Endothelial cell of umbilical vein (primary cell): ENCODE results near the gene ACER3.

Experiments used
- CTCF ChIP-seq, 2 donors: IDR thresholded peaks; 1 replicate in 1 of 2; 2 replicates in 1 of 2; pipeline ENCODE4 v1.5.1; 2011; ENCODE audit warnings: low read length in 2 of 2, mild to moderate bottlenecking in 2 of 2, moderate library complexity in 2 of 2, control low read depth in 1 of 2, inconsistent platforms in 1 of 2, low read depth in 1 of 2; ENCODE audit not compliant: insufficient read depth in 1 of 2; ENCODE audit errors: extremely low read depth in 1 of 2
- EZH2 ChIP-seq: IDR thresholded peaks from 2 replicates; pipeline ENCODE4 v1.6.1; 2012; ENCODE audit warnings: borderline replicate concordance, low read depth, mild to moderate bottlenecking, moderate library complexity, low read length, inconsistent platforms; ENCODE audit not compliant: severe bottlenecking
- GATA2 ChIP-seq: IDR thresholded peaks from 2 replicates; pipeline ENCODE4 v1.7.0; 2011; ENCODE audit warnings: low read depth, mild to moderate bottlenecking, moderate library complexity, mixed read lengths, low read length; ENCODE audit not compliant: insufficient read length, insufficient read depth
- POLR2A ChIP-seq: IDR thresholded peaks from 2 replicates; pipeline ENCODE4 v1.6.1; 2012; ENCODE audit warnings: low read depth, mild to moderate bottlenecking, control low read depth, low read length
- POLR2AphosphoS5 ChIP-seq: IDR thresholded peaks from 2 replicates; pipeline ENCODE4 v1.6.1; 2012; ENCODE audit warnings: low read depth, mild to moderate bottlenecking, control low read depth, low read length, moderate library complexity; ENCODE audit not compliant: insufficient read depth

- TF ChIP-seq EZH2 (no peak), POLR2A (no peak), CTCF (IDR thresholded peaks at IDR 0.05; ENCODE audit: extremely low read depth in 1 of 2, insufficient read depth in 1 of 2, low read depth in 1 of 2, low read length in 2 of 2) (no peak), POLR2AphosphoS5 (no peak), GATA2 (no peak)
These were observed 148.9 kb downstream of the ACER3 start for GRCh38 chr11:77009533-77010160.
